ENCODE data around the gene KCNG2.
"Not testable (repeated sequence)": the region's sequence is repeated elsewhere in the genome, so short reads cannot be mapped to it uniquely, and the experiment has no call there.

KCNG2 gene

DNA sequence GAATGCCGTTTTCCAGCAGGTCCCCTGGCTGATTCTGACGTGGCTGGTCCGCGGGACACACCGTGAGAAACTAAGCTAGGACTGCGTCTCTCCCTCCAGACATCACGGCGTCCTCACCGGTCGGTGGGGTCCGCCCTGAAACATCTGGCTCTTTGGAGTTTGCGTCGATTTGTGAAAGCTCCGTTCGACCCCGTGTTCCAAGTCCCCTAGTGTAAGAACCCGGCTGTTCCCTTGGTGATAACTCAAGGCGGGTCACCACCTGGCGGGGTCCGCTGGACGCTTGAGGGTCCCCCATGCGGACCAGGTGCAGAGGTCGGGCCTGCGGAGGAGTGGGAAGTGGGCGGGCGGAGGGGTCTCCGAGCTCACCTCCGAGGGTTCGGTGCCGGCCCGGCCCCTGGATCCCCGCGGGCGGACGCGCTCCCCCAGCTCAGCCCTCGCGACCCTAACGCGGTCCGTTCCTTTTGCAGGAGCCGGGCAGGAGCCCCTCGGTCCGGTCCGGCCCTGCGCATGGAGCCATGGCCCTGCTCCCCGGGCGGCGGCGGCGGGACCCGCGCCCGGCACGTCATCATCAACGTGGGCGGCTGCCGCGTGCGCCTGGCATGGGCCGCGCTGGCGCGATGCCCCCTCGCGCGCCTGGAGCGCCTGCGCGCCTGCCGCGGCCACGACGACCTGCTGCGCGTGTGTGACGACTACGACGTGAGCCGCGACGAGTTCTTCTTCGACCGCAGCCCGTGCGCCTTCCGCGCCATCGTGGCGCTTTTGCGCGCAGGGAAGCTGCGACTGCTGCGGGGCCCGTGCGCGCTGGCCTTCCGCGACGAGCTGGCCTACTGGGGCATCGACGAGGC, 65.6 kb downstream of the KCNG2 start:
- Histone ChIP-seq H3K27me3 (ENCODE audit: control insufficient read depth in 2 of 2, insufficient read depth in 2 of 2, low read length in 2 of 2) (no peaks in the 10 kb centered on the region), H3K36me3 (ENCODE audit: control insufficient read depth in 2 of 2, insufficient read depth in 2 of 2, low read length in 2 of 2) (no peaks in the 10 kb centered on the region), H3K9me3 (ENCODE audit: control insufficient read depth in 2 of 2, low read length in 2 of 2) (no peaks in the 10 kb centered on the region), H3K27ac (ENCODE audit: low read depth in 2 of 2, low read length in 2 of 2) (no peak overlapping the region), H3K4me3 (ENCODE audit: low read length in 2 of 2) (no peak overlapping the region), H3K9ac (ENCODE audit: low read depth in 1 of 2, low read length in 2 of 2) (no peak overlapping the region), H3K4me1 (ENCODE audit: control insufficient read depth in 2 of 2, insufficient read depth in 2 of 2, low read length in 2 of 2) (no peaks in the 10 kb centered on the region)

DNA sequence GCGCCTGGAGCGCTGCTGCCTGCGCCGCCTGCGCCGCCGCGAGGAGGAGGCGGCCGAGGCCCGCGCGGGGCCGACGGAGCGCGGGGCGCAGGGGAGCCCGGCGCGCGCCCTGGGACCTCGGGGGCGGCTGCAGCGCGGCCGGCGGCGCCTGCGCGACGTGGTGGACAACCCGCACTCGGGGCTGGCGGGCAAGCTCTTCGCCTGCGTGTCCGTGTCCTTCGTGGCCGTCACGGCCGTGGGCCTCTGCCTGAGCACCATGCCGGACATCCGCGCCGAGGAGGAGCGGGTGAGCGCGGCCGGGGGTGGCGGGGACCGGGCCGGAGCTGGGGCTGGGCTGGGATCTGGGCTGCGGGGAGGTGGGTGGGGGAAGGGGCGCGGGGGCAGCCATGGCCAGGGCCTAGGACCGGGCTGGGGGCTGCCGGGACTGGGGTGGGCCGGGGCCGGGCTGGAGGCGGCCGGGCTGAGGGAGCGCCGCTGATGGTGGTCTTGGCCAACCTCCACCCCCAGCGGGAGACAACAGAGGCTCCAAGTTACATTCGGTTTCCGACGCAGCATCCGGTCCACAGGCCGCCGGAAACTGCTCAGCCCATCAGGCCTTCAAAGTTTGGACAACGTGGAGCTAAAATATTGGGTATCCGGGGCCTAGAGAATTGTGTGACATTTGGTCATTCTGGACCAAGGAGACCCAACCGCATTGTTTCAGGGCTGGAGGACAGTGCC, 66.4 kb downstream of the KCNG2 start:
- H3K27me3 ChIP-seq (ENCODE audit: control insufficient read depth in 2 of 2, insufficient read depth in 2 of 2, low read length in 2 of 2), result no peaks in the 10 kb centered on the region
- no peaks in the 10 kb centered on the region for H3K4me1 ChIP-seq (ENCODE audit: control insufficient read depth in 2 of 2, insufficient read depth in 2 of 2, low read length in 2 of 2)
- H3K27ac ChIP-seq (ENCODE audit: low read depth in 2 of 2, low read length in 2 of 2), result no peak overlapping the region
- no peaks in the 10 kb centered on the region for H3K9me3 ChIP-seq (ENCODE audit: control insufficient read depth in 2 of 2, low read length in 2 of 2)
- H3K9ac ChIP-seq (ENCODE audit: low read depth in 1 of 2, low read length in 2 of 2), result no peak overlapping the region
- no peak overlapping the region for H3K4me3 ChIP-seq (ENCODE audit: low read length in 2 of 2)
- no peaks in the 10 kb centered on the region for H3K36me3 ChIP-seq (ENCODE audit: control insufficient read depth in 2 of 2, insufficient read depth in 2 of 2, low read length in 2 of 2)

DNA sequence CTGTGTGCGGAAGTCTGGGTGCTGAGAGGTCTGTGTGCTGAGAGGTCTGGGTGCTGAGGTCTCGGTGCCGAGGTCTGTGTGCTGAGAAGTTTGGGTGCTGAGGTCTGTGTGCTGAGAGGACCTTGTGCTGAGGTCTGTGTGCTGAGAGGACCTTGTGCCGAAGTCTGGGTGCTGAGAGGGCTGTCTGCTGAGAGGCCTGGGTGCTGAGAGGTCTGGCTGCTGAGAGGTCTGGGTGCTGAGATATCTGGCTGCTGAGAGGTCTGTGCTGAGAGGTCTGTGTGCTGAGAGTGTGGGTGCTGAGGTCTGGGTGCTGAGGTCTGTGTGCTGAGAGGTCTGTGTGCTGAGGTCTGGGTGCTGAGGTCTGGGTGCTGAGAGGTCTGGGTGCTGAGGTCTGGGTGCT, 67.2 kb downstream of the KCNG2 start:
- H3K4me1 ChIP-seq (ENCODE audit: control insufficient read depth in 2 of 2, insufficient read depth in 2 of 2, low read length in 2 of 2), result not testable (repeated sequence)

DNA sequence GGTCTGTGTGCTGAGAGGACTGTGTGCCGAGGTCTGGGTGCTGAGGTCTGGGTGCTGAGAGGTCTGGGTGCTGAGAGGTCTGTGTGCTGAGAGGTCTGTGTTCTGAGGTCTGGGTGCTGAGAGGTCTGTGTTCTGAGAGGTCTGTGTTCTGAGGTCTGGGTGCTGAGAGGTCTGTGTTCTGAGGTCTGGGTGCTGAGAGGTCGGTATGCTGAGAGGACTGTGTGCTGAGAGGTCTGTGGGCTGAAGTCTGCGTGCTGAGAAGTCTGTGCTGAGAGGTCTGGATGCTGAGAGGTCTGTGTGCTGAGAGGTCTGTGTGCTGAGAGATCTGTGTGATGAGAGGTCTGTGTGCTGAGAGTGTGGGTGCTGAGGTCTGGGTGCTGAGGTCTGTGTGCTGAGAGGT, 68.2 kb downstream of the KCNG2 start:
- H3K36me3 ChIP-seq (ENCODE audit: control insufficient read depth in 2 of 2, insufficient read depth in 2 of 2, low read length in 2 of 2); H3K27ac ChIP-seq (ENCODE audit: low read depth in 2 of 2, low read length in 2 of 2); H3K4me3 ChIP-seq (ENCODE audit: low read length in 2 of 2); H3K9me3 ChIP-seq (ENCODE audit: control insufficient read depth in 2 of 2, low read length in 2 of 2); H3K4me1 ChIP-seq (ENCODE audit: control insufficient read depth in 2 of 2, insufficient read depth in 2 of 2, low read length in 2 of 2); H3K27me3 ChIP-seq (ENCODE audit: control insufficient read depth in 2 of 2, insufficient read depth in 2 of 2, low read length in 2 of 2); H3K9ac ChIP-seq (ENCODE audit: low read depth in 1 of 2, low read length in 2 of 2): not testable (repeated sequence)

More for the DNA sequence above, 67.2 kb downstream of the KCNG2 start:
- H3K36me3 ChIP-seq (ENCODE audit: control insufficient read depth in 2 of 2, insufficient read depth in 2 of 2, low read length in 2 of 2); H3K27me3 ChIP-seq (ENCODE audit: control insufficient read depth in 2 of 2, insufficient read depth in 2 of 2, low read length in 2 of 2); H3K9ac ChIP-seq (ENCODE audit: low read depth in 1 of 2, low read length in 2 of 2); H3K9me3 ChIP-seq (ENCODE audit: control insufficient read depth in 2 of 2, low read length in 2 of 2); H3K27ac ChIP-seq (ENCODE audit: low read depth in 2 of 2, low read length in 2 of 2); H3K4me3 ChIP-seq (ENCODE audit: low read length in 2 of 2): not testable (repeated sequence)

DNA sequence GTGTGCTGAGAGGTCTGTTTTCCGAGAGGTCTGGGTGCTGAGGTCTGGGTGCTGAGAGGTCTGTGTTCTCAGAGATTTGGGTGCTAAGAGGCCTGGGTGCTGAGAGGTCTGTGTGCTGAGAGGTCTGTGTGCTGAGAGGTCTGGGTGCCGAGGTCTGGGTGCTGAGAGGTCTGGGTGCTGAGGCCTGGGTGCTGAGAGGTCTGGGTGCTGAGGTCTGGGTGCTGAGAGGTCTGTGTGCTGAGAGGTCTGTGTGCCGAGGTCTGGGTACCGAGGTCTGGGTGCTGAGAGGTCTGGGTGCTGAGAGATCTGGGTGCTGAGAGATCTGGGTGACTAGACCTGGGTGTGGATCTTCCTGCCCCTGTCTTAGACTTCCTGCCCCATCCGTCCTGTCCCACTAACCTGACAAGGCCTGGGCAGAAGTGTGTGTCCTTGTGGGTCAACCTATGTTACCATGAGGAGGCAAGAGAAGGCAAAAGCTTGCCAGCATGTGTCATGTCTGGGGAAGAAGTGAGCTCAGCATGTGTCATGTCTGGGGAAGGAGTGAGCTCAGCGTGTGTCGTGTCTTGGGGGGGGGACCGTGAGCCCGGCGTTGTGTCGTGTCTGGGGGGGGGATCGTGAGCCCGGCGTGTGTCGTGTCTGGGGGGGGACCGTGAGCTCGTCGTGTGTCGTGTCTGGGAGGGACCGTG, 69.3 kb downstream of the KCNG2 start:
- no peaks in the 10 kb centered on the region for H3K27me3 ChIP-seq (ENCODE audit: control insufficient read depth in 2 of 2, insufficient read depth in 2 of 2, low read length in 2 of 2)
- H3K4me1 ChIP-seq (ENCODE audit: control insufficient read depth in 2 of 2, insufficient read depth in 2 of 2, low read length in 2 of 2), result no peaks in the 10 kb centered on the region
- H3K9ac ChIP-seq (ENCODE audit: low read depth in 1 of 2, low read length in 2 of 2), result no peak overlapping the region
- no peak overlapping the region for H3K4me3 ChIP-seq (ENCODE audit: low read length in 2 of 2)
- no peaks in the 10 kb centered on the region for H3K36me3 ChIP-seq (ENCODE audit: control insufficient read depth in 2 of 2, insufficient read depth in 2 of 2, low read length in 2 of 2)
- no peaks in the 10 kb centered on the region for H3K9me3 ChIP-seq (ENCODE audit: control insufficient read depth in 2 of 2, low read length in 2 of 2)
- no peak overlapping the region for H3K27ac ChIP-seq (ENCODE audit: low read depth in 2 of 2, low read length in 2 of 2)

DNA sequence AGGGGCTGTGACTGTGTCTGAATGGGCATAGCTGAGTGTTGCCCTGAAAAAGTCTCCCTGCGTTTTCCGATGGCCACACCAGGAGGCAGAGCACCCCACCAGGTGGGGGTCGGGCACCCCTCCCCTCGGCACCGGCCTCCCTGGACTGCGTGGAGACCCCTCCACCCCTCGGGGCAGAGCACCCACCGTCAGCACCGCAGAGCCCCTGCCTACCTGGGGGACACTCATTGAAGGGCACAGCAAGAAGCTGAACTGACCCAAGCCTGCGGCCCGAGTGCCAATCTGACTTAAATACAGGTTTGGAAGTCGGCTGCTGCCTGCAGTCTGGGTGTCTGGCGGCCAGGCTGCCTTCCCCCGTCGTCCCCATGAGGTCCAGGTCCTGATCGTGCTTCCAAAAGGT, 69.9 kb downstream of the KCNG2 start:
- H3K27ac ChIP-seq (ENCODE audit: low read depth in 2 of 2, low read length in 2 of 2), result no peak overlapping the region
- no peaks in the 10 kb centered on the region for H3K27me3 ChIP-seq (ENCODE audit: control insufficient read depth in 2 of 2, insufficient read depth in 2 of 2, low read length in 2 of 2)
- no peaks in the 10 kb centered on the region for H3K36me3 ChIP-seq (ENCODE audit: control insufficient read depth in 2 of 2, insufficient read depth in 2 of 2, low read length in 2 of 2)
- H3K4me3 ChIP-seq (ENCODE audit: low read length in 2 of 2), result no peak overlapping the region
- H3K9ac ChIP-seq (ENCODE audit: low read depth in 1 of 2, low read length in 2 of 2), result no peak overlapping the region
- H3K9me3 ChIP-seq (ENCODE audit: control insufficient read depth in 2 of 2, low read length in 2 of 2), result no peaks in the 10 kb centered on the region
- H3K4me1 ChIP-seq (ENCODE audit: control insufficient read depth in 2 of 2, insufficient read depth in 2 of 2, low read length in 2 of 2), result no peaks in the 10 kb centered on the region

DNA sequence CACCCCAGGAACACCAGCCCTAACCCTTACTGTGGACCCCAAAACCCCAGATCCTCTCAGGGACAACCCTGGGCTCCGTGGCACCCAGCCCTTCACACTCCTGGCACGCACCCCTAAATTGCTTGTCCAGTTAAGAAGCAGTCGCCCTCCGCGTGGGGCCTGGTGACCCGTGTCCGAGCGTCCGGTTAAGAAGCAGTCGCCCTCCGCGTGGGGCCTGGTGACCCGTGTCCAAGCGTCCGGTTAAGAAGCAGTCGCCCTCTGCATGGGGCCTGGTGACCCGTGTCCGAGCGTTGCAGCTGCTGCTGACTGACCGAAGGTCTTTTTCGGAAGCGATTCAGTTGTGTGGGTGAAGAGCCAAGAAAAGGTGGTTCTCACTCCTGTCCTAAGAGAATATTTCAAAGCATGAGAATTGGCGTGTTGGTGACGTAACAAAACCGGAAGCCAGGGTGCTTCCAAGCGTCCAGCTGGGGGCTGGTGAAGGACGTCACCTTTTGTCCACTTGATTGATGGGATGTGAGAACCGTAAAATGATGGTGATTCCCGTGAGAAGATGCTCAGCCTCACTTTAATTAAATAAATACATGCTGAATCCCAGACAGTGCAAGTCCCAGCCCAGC, 70.5 kb downstream of the KCNG2 start:
- no peak overlapping the region for H3K27ac ChIP-seq (ENCODE audit: low read depth in 2 of 2, low read length in 2 of 2)
- H3K9ac ChIP-seq (ENCODE audit: low read depth in 1 of 2, low read length in 2 of 2), result no peak overlapping the region
- H3K4me3 ChIP-seq (ENCODE audit: low read length in 2 of 2), result no peak overlapping the region
- no peaks in the 10 kb centered on the region for H3K9me3 ChIP-seq (ENCODE audit: control insufficient read depth in 2 of 2, low read length in 2 of 2)
- H3K27me3 ChIP-seq (ENCODE audit: control insufficient read depth in 2 of 2, insufficient read depth in 2 of 2, low read length in 2 of 2), result no peaks in the 10 kb centered on the region
- H3K36me3 ChIP-seq (ENCODE audit: control insufficient read depth in 2 of 2, insufficient read depth in 2 of 2, low read length in 2 of 2), result no peaks in the 10 kb centered on the region
- no peaks in the 10 kb centered on the region for H3K4me1 ChIP-seq (ENCODE audit: control insufficient read depth in 2 of 2, insufficient read depth in 2 of 2, low read length in 2 of 2)

DNA sequence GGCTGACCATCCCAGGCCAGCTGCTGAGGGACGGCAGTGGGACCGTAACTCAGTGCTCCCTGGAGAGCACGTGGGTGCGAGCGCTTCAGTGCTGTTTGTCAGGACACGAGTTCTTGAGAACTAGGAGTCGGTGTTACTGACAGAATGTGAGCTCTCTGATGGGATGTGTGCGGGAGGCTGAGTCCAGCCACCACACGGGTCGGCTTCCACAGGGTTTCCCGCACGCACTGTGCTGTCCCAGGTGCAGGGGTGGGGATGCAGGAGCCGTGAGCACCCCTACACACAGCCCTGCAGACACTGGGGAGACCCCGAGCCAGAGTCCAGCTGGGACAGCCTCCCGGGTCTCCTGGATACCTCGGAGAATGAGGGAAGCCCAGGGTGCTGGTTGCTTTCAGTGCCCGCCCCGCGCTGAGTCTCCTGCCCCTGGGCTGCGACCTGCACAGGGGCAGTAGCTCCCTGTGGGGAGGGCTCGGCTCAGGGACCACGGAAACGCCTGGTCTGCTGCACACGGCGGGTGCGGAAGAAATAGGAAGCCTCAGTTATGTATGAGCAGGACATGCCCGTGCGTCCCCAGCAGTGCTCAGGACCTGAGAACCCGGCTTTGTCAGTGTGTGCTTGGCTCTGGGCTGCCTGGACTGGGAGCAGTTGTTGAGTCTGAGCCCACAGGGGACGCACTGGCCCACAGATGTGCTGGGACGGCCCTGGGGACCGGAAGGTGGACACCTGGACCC, 71.2 kb downstream of the KCNG2 start:
- no peak overlapping the region for H3K4me3 ChIP-seq (ENCODE audit: low read length in 2 of 2)
- no peaks in the 10 kb centered on the region for H3K27me3 ChIP-seq (ENCODE audit: control insufficient read depth in 2 of 2, insufficient read depth in 2 of 2, low read length in 2 of 2)
- H3K9me3 ChIP-seq (ENCODE audit: control insufficient read depth in 2 of 2, low read length in 2 of 2), result no peaks in the 10 kb centered on the region
- H3K27ac ChIP-seq (ENCODE audit: low read depth in 2 of 2, low read length in 2 of 2), result no peak overlapping the region
- no peaks in the 10 kb centered on the region for H3K36me3 ChIP-seq (ENCODE audit: control insufficient read depth in 2 of 2, insufficient read depth in 2 of 2, low read length in 2 of 2)
- no peaks in the 10 kb centered on the region for H3K4me1 ChIP-seq (ENCODE audit: control insufficient read depth in 2 of 2, insufficient read depth in 2 of 2, low read length in 2 of 2)
- H3K9ac ChIP-seq (ENCODE audit: low read depth in 1 of 2, low read length in 2 of 2), result no peak overlapping the region

DNA sequence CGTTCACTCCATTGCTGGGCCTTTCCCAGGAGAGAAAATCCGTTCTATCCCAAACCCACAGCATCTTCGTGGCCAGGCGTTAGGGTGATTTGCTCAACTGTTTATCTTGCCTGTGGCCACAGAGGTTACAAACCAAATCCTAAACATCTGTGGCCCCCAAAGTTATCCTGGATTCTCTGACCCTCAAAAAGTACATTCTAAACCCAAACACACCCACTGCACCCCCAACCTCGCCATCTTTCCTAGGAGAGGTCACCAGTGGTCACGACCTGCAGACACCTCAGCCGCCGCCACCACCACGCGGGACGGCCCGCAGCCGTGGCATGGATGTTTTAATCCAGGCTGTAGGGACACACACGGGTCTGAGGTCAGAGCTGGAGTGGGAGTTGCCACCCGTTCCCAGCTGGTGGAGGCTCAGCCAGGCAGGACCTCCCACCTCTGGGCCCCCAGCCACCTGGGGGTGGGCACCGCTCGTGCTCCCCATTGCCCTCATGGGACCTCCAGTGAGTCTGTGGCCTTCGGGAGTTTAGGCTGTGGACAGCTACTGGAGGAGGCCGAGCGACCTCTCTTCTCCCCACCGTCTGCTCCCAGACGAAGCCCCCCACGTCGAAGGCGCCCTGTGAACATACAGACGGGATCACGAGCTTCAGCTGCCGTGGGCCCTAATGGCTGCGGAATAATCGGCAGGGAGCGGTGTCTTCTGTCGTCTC, 72.0 kb downstream of the KCNG2 start:
- Histone ChIP-seq H3K4me1 (ENCODE audit: control insufficient read depth in 2 of 2, insufficient read depth in 2 of 2, low read length in 2 of 2) (no peaks in the 10 kb centered on the region), H3K9ac (ENCODE audit: low read depth in 1 of 2, low read length in 2 of 2) (no peak overlapping the region), H3K9me3 (ENCODE audit: control insufficient read depth in 2 of 2, low read length in 2 of 2) (no peaks in the 10 kb centered on the region), H3K27ac (ENCODE audit: low read depth in 2 of 2, low read length in 2 of 2) (no peak overlapping the region), H3K36me3 (ENCODE audit: control insufficient read depth in 2 of 2, insufficient read depth in 2 of 2, low read length in 2 of 2) (no peaks in the 10 kb centered on the region), H3K4me3 (ENCODE audit: low read length in 2 of 2) (no peak overlapping the region), H3K27me3 (ENCODE audit: control insufficient read depth in 2 of 2, insufficient read depth in 2 of 2, low read length in 2 of 2) (no peaks in the 10 kb centered on the region)

Data from mucosa of rectum (tissue), 2 donors.